Measurements from ENCODE around the gene PAQR4.

Gene PAQR4

DNA sequence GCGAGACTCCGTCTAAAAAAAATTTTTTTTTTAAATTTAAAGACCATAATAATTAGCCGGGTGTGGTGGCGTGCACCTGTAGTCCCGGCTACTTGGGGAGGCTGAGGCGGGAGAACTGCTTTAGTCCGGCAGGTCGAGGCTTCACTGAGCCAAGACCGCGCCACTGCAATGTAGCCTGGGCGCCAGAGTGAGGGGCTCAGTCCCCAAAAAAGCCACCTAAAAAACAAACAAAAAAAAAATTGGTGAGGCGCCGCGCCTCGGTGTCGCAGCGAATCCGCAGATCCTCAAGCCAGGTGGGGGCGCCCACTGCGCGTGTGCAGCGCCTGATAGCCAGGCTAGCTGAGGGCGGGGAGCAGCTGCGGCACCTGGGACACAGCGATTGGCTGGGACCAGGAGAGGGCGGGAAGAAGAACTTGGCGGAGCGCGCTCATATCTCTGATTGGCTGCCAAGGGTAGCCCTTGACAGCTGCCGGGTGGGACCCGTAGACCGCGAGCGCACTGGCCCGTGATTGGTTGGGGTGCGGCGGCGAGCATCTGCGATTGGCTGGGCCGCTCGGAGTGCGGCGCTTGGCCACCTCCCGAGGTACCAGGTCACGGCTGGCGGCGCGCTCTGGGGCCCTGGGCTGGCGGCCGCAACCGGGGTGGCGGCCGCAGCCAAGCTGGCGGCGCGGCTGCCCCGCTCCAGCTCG is 34.6 kb downstream of the PAQR4 start:
- DNase-seq (ENCODE audit: extremely low read depth, low read depth) = peak; percentile 96

DNA sequence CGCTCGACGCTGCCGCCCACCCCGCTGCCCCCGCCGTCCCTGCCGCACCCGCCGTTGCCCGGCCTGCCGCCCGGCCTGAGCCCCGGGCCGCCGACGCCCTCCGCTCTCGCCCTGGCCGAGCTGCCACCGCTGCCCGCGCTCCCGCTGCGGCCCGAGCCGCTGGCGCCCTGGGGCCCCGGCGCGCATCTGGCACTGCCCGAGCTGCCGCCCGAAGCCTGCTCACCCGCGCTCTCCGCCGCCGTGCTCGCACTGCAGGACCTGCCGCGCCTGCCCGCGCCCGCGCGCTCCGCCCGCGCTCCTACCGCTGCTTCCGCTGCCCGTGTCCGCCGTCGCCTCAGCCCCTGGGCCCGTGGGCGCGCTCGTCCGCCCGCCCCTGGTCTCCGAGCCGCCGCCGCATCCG is 35.2 kb downstream of the PAQR4 start:
- no peak for DNase-seq (ENCODE audit: extremely low read depth, low read depth)

More for the DNA sequence above, 34.6 kb downstream of the PAQR4 start:
- TF ChIP-seq, protein P1, sequence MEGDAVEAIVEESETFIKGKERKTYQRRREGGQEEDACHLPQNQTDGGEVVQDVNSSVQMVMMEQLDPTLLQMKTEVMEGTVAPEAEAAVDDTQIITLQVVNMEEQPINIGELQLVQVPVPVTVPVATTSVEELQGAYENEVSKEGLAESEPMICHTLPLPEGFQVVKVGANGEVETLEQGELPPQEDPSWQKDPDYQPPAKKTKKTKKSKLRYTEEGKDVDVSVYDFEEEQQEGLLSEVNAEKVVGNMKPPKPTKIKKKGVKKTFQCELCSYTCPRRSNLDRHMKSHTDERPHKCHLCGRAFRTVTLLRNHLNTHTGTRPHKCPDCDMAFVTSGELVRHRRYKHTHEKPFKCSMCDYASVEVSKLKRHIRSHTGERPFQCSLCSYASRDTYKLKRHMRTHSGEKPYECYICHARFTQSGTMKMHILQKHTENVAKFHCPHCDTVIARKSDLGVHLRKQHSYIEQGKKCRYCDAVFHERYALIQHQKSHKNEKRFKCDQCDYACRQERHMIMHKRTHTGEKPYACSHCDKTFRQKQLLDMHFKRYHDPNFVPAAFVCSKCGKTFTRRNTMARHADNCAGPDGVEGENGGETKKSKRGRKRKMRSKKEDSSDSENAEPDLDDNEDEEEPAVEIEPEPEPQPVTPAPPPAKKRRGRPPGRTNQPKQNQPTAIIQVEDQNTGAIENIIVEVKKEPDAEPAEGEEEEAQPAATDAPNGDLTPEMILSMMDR (IDR thresholded peaks at IDR 0.05; ENCODE audit: low read depth, low read length) = peak; percentile 49

GRCh38 chr16:3004781-3005284 is 35.7 kb downstream of the PAQR4 start:
- DNase-seq (ENCODE audit: extremely low read depth, low read depth) = no peak
- TF ChIP-seq, protein P1 (IDR thresholded peaks at IDR 0.05; ENCODE audit: low read depth, low read length) = no peak

More for the DNA sequence above, 35.2 kb downstream of the PAQR4 start:
- TF ChIP-seq, protein P1 (IDR thresholded peaks at IDR 0.05; ENCODE audit: low read depth, low read length) = no peak

GRCh38 chr16:3007059-3007956 is 38.2 kb downstream of the PAQR4 start:
- DNase-seq (ENCODE audit: extremely low read depth, low read depth) = no peak
- TF ChIP-seq, protein P1 (IDR thresholded peaks at IDR 0.05; ENCODE audit: low read depth, low read length) = no peak

GRCh38 chr16:3007957-3008689 is 39.0 kb downstream of the PAQR4 start:
- no peak for DNase-seq (ENCODE audit: extremely low read depth, low read depth)
- TF ChIP-seq, protein P1 (IDR thresholded peaks at IDR 0.05; ENCODE audit: low read depth, low read length) = no peak

GRCh38 chr16:3008690-3009037 is 39.5 kb downstream of the PAQR4 start:
- TF ChIP-seq, protein P1 (IDR thresholded peaks at IDR 0.05; ENCODE audit: low read depth, low read length) = no peak
- no peak for DNase-seq (ENCODE audit: extremely low read depth, low read depth)

Measured in AG09319 (cell line).